Measurements from ENCODE around the gene CHMP1A. TPM values are rescaled to one million over a fixed set of nuclear protein-coding genes. Genes with fewer than 3 reads are reported as not detected.
"Not testable (repeated sequence)": the region's sequence is repeated elsewhere in the genome, so short reads cannot be mapped to it uniquely, and the experiment has no call there.

CHMP1A gene
- 109 and 119 TPM in 2 replicates for total RNA-seq

GRCh38 chr16:89657442-89658220 lies at the start of gene CHMP1A, which contains the start of gene SPATA33:
CHMP1A (minus strand) TSS chr16:89657708; CDS start chr16:89657588, 120 bp downstream.
SPATA33 (plus strand) TSS chr16:89657836; CDS start chr16:89657912, 76 bp downstream.
- peak; percentile 59 for DNase-seq (ENCODE audit: low read depth)

DNA sequence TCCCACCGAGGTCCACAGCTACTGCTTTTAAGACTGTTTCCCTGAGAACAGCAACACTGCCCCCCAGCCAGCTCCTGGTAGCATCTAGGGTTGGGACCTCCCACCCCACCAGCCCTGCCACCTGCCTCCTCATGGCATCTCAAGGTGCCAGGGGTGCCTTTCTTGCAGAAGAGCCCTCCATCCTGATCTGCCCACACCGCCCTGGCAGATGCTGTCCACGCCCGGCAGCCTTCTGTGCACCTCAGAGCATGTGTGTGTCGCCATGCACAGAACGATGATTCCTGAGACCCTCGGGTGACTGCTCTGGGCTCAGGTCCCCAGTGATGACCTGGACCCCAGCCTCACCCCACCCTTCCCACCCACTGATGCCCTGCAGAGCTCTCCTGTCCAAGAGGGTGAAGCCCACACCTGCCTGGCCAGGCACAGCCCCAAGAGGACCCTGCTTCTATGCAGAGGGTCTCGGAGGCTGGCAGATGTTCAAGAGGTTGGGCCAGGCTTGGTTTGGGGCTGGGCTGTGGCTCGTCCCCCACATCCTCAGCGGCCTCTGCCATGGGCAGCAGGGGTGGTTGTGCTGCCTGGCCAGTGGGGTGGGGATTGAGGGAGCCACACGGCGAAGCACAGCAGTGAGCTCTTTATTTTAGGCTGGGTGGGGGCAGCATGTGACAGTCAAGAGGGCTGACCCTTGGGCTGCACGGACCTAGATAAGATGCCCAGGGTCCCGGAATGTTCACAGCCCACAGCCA lies 49.2 kb upstream of the CHMP1A start:
- DNase-seq (ENCODE audit: low read depth), result no peak

GRCh38 chr16:89705006-89705405 lies 47.5 kb upstream of the CHMP1A start:
- DNase-seq (ENCODE audit: low read depth), result no peak

DNA sequence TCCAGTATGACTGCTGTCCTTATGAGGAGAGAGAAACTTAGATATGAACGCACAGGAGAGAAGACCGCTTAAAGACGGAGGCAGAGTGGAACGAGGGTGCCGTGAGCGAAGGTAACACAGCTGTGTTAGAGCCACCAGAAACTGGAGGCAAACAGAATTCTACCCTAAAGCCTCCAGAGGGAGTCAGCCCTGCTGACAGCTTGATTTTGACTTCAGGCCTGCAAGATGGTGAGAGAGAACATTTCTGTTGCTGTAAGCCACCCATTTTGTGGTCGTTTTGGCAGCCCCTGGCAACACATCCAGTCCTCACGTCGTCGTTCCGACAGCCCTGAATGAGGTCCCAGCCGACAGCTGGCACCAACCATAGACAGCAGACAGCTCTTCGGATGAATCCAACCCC lies 46.8 kb upstream of the CHMP1A start:
- DNase-seq (ENCODE audit: low read depth), result no peak

GRCh38 chr16:89701425-89702406 lies 44.2 kb upstream of the CHMP1A start, which contains the start of gene SPATA2L:
SPATA2L (minus strand) TSS chr16:89701705; CDS start chr16:89701232, 473 bp downstream.
- peak; percentile 83 for DNase-seq (ENCODE audit: low read depth)

DNA sequence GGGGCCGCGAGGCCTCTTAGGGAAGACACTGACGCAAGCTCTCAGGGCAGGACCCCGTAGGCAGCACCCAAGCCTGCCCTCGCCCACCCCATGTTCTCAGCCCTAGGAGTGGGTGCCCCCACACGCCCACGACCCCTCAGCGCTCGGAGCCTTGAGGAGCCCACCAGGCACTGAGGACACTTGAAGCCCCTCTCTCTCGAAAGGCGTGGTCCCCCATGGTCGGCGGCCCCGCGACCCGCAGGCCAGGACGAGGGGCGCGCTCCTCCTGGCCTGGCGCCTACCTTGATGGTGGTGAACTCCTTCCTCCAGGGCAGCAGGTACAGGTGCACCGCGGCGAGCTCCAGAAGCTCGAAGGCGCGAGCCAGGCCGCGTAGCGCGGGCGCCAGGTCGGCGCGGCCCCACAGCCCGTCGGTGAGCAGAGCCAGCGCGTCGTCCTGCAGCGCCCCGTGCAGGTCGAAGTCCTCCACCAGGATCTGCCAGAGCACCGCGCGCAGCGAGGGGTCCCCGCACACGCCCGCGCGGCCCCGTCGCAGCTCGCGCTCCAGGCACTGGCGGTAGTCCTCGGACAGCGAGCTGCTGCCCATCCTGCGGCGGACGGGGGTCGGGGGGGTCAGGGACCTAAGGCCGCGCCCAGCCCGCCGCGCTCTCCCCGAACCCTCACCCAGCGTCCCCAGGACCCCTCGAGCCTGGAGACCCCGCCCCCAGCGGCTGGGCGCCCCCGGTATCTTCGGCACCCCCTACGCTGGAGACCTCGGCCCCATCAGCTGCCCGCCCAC lies 43.3 kb upstream of the CHMP1A start:
- DNase-seq (ENCODE audit: low read depth), result peak; percentile 34

DNA sequence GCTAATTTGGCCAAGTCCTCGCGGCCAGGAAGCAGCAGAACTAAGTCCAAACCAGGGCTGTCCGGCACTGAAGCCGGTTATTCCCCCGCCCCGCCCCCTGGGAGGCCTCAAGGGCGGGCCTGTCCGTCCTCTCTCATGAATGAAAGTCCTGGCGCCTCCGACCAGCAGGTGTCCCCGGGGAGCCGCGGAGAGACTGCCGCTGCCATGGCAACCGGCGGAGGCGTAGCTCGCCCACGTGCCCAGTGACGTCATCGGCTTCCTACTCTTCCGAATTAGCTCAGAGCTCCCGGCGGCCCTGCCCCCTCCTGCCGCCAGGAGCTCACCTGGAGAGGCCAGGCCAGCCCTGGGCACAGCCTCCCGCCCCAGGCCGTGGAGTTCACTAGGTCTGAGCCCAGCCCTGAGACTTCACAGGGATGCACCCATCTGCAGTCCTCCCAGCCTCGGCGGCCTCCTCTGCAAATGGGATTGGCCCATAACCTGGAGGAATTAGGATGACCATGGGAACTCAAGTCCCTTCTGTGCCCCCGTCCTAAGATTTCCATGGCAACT lies 42.7 kb upstream of the CHMP1A start:
- DNase-seq (ENCODE audit: low read depth), result peak; percentile 93

DNA sequence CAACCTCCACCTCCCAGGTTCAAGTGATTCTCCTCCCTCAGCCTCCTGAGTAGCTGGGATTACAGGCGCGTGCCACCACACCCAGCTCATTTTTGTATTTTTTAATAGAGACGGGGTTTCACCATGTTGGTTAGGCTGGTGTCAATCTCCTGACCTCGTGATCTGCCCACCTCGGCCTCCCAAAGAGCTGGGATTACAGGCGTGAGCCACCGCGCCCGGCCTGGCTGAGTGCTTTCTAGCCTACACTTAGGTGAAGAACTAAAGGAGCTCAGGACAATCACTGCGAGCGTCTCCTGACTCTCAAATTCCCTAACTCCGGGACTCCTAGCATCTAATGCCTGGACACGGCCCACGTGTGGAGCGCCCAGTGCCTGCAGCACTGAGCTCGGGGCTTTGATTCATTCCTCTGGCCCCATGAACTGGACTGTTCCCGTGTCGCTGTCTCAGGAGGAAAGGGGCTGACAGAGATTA lies 42.2 kb upstream of the CHMP1A start:
- DNase-seq (ENCODE audit: low read depth), result not testable (repeated sequence)

DNA sequence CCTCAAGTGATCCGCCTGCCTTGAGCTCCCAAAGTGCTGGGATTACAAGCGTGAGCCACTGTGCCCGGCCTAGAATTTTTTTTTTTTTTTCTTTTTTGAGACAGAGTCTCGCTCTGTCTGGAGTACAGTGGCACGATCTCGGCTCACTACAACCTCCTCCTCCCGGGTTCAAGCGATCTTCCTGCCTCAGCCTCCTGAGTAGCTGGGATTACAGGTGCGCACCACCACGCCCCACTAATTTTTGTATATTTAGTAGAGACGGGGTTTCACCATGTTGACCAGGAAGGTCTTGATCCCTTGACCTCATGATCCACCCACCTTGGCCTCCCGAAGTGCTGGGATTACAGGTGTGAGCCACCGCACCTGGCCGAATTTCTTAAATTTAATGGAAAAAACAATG lies 41.2 kb upstream of the CHMP1A start:
- DNase-seq (ENCODE audit: low read depth), result not testable (repeated sequence)

GRCh38 chr16:89697616-89698331 lies 40.3 kb upstream of the CHMP1A start:
- no peak for DNase-seq (ENCODE audit: low read depth)

GRCh38 chr16:89697161-89697615 lies 39.7 kb upstream of the CHMP1A start:
- DNase-seq (ENCODE audit: low read depth), result no peak

- no peak for DNase-seq (ENCODE audit: low read depth)
Observed at GRCh38 chr16:89696670-89697128, 39.2 kb upstream of the CHMP1A start.

DNA sequence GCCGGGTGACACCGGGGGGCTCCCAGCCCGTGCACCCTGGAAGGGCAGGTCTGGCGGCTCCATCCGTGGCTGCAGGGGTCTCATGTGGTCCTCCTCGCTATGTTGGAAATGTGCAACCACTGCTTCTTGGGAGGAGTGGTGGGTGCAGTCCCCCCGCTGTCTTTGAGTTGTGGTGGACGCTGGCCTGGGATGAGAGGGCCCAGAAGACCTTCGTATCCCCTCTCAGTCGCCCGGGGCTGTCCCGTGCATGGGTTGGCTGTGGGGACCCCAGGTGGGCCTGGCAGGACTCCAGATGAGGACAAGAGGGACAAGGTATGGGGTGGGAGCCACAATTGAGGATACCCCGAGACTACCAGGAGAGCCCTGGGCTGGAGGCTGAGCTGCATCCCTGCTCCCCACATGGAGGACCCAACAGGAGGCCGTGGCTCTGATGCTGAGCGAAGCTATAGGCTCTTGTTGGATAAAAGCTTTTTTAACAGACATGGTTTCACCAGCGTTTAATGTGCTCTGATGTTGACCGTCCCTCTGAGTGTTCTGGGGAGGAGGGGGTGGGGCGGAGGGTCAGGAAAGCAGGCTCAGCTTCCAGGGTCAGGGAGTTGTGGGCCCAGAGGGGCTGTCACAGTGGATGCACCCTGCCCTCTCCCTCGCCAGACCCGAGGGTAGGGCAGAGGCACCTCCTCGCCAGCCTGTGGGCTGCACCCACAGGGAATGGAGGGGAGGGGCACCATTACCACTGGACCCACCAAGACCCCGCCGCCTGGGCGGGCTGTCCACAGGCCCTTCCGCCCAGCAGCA lies 38.6 kb upstream of the CHMP1A start:
- no peak for DNase-seq (ENCODE audit: low read depth)

DNA sequence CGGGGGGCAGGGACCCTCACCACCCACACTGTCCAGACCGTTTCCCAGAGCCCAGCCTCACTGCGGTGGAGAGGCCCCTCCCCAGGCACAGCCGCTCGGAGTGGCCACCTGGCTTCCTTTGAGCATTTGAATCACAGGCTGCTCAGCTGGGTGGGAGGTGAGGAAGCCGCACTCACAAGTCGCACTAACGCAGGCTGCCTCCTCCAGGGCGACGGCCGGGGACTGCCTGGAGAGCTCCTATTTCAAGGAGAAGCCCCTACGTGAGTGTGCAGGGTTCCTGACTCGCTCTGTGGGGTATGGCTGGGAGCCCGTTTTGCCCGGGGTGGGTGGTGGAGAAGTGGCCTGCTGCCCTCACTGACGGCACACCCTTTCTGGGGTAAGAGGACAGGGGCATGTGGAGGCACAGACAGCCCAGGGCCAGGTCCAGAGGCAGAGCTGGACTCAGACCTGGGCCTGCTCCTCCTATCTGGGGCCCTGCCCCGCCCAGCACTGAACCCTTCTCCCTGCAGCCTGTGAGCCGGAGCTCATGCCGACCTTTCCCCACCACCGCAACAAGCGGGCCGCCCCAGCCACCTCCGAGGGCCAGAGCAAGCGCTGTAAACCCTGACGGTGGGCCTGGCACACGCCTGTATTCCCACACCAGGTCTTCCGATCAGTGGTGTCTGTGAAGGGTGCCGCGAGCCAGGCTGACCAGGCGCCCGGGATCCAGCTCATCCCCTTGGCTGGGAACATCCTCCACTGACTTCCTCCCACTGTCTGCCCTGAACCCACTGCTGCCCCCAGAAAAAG lies 37.8 kb upstream of the CHMP1A start:
- DNase-seq (ENCODE audit: low read depth), result no peak

- DNase-seq (ENCODE audit: low read depth), result not testable (repeated sequence)
Observed at GRCh38 chr16:89694784-89695085, 37.2 kb upstream of the CHMP1A start.

DNA sequence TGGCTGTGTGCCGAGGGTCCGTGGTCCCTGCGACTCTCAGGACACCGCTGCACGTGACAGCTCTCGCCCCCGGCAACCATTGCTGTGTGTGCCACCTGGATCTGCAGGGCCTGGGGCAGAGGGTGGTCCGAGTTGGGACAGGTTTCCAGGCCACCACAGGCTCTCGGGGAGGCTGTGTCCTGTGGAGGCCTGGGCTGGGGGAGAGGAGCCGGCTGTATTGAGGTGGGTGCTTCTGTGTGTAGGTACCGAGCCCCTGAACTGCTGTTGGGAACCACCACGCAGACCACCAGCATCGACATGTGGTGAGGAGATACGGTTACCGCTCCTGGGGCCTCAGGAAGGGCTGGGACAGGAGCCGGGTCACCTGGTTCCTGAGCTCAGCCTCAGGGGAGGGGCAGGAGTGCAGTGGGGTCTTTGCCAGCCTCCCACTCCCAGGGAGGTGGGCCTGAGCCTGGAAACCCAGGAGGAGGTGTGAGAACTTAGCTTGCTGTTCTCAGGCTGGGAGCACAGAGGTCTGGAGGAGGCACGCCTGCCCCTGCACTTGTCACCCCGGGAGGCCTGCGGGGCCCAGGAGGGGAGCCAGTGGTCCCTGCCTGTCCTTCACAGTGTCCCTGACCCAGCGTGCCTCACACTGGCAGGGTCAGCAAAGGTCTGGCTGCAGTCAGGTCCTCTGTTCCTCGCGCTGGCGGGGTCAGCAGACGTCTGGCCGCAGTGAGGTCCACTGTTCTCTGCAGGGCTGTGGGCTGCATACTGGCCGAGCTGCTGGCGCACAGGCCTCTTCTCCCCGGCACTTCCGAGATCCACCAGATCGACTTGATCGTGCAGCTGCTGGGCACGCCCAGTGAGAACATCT lies 36.6 kb upstream of the CHMP1A start:
- DNase-seq (ENCODE audit: low read depth), result no peak

- no peak for DNase-seq (ENCODE audit: low read depth)
Observed at GRCh38 chr16:89693289-89693731, 35.8 kb upstream of the CHMP1A start.

Data from renal cortical epithelial cell (primary cell).